Measurements from ENCODE around the gene ENOX2. TPM values are rescaled to one million over a fixed set of nuclear protein-coding genes. Genes with fewer than 3 reads are reported as not detected.

The ENOX2 gene
- total RNA-seq, 2 donors from 2014 or later: 7.3 to 26.2 TPM

GRCh38 chrX:130637591-130637990, 265.4 kb downstream of the ENOX2 start:
- Histone ChIP-seq H3K36me3 (ENCODE audit: control insufficient read depth, insufficient read depth, low read length) (no peaks in the 10 kb centered on the region), H3K27me3 (ENCODE audit: control insufficient read depth, insufficient read depth, low read length, poor library complexity, severe bottlenecking) (no peaks in the 10 kb centered on the region), H3K4me1 (ENCODE audit: control insufficient read depth, insufficient read depth, low read length) (no peaks in the 10 kb centered on the region), H3K4me3 (ENCODE audit: low read length) (no peak overlapping the region), H3K9me3 (ENCODE audit: control insufficient read depth, low read length) (no peaks in the 10 kb centered on the region), H3K27ac (ENCODE audit: low read depth, low read length) (no peak overlapping the region), H3K9ac (ENCODE audit: extremely low read depth, low read length, poor library complexity, severe bottlenecking) (no peak overlapping the region)
- Mint-ChIP-seq H3K4me1 (no peaks in the 10 kb centered on the region), H3K27me3 (ENCODE audit: insufficient read depth) (no peaks in the 10 kb centered on the region), H3K36me3 (ENCODE audit: low read depth) (no peaks in the 10 kb centered on the region), H3K4me3 (no peak overlapping the region), H3K27ac (no peak overlapping the region), H3K9me3 (no peaks in the 10 kb centered on the region)
- DNase-seq: no peak
- TF ChIP-seq, protein P1, sequence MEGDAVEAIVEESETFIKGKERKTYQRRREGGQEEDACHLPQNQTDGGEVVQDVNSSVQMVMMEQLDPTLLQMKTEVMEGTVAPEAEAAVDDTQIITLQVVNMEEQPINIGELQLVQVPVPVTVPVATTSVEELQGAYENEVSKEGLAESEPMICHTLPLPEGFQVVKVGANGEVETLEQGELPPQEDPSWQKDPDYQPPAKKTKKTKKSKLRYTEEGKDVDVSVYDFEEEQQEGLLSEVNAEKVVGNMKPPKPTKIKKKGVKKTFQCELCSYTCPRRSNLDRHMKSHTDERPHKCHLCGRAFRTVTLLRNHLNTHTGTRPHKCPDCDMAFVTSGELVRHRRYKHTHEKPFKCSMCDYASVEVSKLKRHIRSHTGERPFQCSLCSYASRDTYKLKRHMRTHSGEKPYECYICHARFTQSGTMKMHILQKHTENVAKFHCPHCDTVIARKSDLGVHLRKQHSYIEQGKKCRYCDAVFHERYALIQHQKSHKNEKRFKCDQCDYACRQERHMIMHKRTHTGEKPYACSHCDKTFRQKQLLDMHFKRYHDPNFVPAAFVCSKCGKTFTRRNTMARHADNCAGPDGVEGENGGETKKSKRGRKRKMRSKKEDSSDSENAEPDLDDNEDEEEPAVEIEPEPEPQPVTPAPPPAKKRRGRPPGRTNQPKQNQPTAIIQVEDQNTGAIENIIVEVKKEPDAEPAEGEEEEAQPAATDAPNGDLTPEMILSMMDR (conservative IDR thresholded peaks at IDR 0.05): no peak
- 100% methylated on average over 1 of the region's 3 CpGs; no CpG with 5 or more reads in 1 of the 2 experiments for WGBS, 2 experiments (ENCODE audit: insufficient coverage in 1 of 2, insufficient read length in 1 of 2)

- 95% methylated on average over 2 of the region's 3 CpGs; no CpG with 5 or more reads in 1 of the 2 experiments for WGBS, 2 experiments (ENCODE audit: insufficient coverage in 1 of 2, insufficient read length in 1 of 2)
Observed at GRCh38 chrX:130636277-130636676, 266.7 kb downstream of the ENOX2 start.

DNA sequence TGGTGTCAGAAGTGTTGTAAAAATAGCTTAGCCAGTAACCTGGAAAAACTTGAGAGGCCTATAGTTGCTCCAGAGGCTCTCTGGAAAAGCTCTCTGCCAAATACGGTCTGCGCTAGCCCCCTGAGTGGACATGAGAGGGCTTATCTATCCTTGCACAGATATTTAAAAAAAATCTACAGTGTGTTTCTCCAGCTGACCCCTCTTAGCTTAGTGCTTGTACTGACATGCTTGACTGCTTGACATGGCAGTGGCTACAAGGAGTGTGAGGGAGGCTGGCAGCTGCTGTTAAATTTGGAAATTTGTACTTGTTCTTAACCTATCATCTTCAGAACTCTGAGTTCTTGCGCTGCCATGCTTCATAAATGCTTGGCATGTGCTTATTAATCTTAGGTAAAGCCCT, 272.0 kb downstream of the ENOX2 start:
- Histone ChIP-seq H3K36me3 (ENCODE audit: control insufficient read depth, insufficient read depth, low read length) (no peaks in the 10 kb centered on the region), H3K27ac (ENCODE audit: low read depth, low read length) (no peak overlapping the region), H3K9me3 (ENCODE audit: control insufficient read depth, low read length) (no peaks in the 10 kb centered on the region), H3K4me1 (ENCODE audit: control insufficient read depth, insufficient read depth, low read length) (no peaks in the 10 kb centered on the region), H3K27me3 (ENCODE audit: control insufficient read depth, insufficient read depth, low read length, poor library complexity, severe bottlenecking) (no peaks in the 10 kb centered on the region), H3K9ac (ENCODE audit: extremely low read depth, low read length, poor library complexity, severe bottlenecking) (no peak overlapping the region), H3K4me3 (ENCODE audit: low read length) (no peak overlapping the region)
- no peak for DNase-seq
- H3K4me3 Mint-ChIP-seq: no peak overlapping the region
- H3K4me1 Mint-ChIP-seq: no peaks in the 10 kb centered on the region
- H3K36me3 Mint-ChIP-seq (ENCODE audit: low read depth): no peaks in the 10 kb centered on the region
- 91% methylated on average over 3 of the region's 3 CpGs; no CpG with 5 or more reads in 1 of the 2 experiments for WGBS, 2 experiments (ENCODE audit: insufficient coverage in 1 of 2, insufficient read length in 1 of 2)
- H3K27ac Mint-ChIP-seq: no peak overlapping the region
- no peaks in the 10 kb centered on the region for H3K27me3 Mint-ChIP-seq (ENCODE audit: insufficient read depth)
- H3K9me3 Mint-ChIP-seq: no peaks in the 10 kb centered on the region
- TF ChIP-seq, protein P1 (conservative IDR thresholded peaks at IDR 0.05): no peak

More at GRCh38 chrX:130636277-130636676, 266.7 kb downstream of the ENOX2 start:
- no peaks in the 10 kb centered on the region for H3K36me3 Mint-ChIP-seq (ENCODE audit: low read depth)
- no peak overlapping the region for H3K4me3 Mint-ChIP-seq
- no peak overlapping the region for H3K27ac Mint-ChIP-seq
- TF ChIP-seq, protein P1 (conservative IDR thresholded peaks at IDR 0.05): no peak
- H3K9me3 Mint-ChIP-seq: no peaks in the 10 kb centered on the region
- Histone ChIP-seq H3K27me3 (ENCODE audit: control insufficient read depth, insufficient read depth, low read length, poor library complexity, severe bottlenecking) (no peaks in the 10 kb centered on the region), H3K4me1 (ENCODE audit: control insufficient read depth, insufficient read depth, low read length) (no peaks in the 10 kb centered on the region), H3K27ac (ENCODE audit: low read depth, low read length) (no peak overlapping the region), H3K9ac (ENCODE audit: extremely low read depth, low read length, poor library complexity, severe bottlenecking) (no peak overlapping the region), H3K4me3 (ENCODE audit: low read length) (no peak overlapping the region), H3K36me3 (ENCODE audit: control insufficient read depth, insufficient read depth, low read length) (no peaks in the 10 kb centered on the region), H3K9me3 (ENCODE audit: control insufficient read depth, low read length) (no peaks in the 10 kb centered on the region)
- no peak for DNase-seq
- no peaks in the 10 kb centered on the region for H3K4me1 Mint-ChIP-seq
- no peaks in the 10 kb centered on the region for H3K27me3 Mint-ChIP-seq (ENCODE audit: insufficient read depth)

Data from endodermal cell (in vitro differentiated cells).